Measurements from ENCODE around the gene NIFK. TPM values are rescaled to one million over a fixed set of nuclear protein-coding genes. Genes with fewer than 3 reads are reported as not detected.

Gene NIFK
- total and polyA plus RNA-seq, 2 of the 4 experiments (the other 2 are of a cell fraction) = 19.5 to 24.3 TPM

- ATAC-seq (ENCODE audit: low read depth) = no peak
- H4K8ac ChIP-seq (ENCODE audit: low read depth in 2 of 2, low read length in 2 of 2) = no peak overlapping the region
- no peaks in the 10 kb centered on the region; the same call in 1 of the 2 replicates for H3K9me1 ChIP-seq (ENCODE audit: insufficient read depth, low read length)
- no peak overlapping the region for H2BK120ac ChIP-seq (ENCODE audit: low read depth, low read length)
- no peak overlapping the region for H3K4ac ChIP-seq (ENCODE audit: low read depth, low read length)
- no peak overlapping the region for H3K4me3 ChIP-seq (ENCODE audit: insufficient read depth, low read depth, low read length)
- H3K79me1 ChIP-seq (ENCODE audit: low read depth in 1 of 2, low read length in 2 of 2) = peaks cover 27 to 31% of the 10 kb centered on the region in 2 experiments
- no peak overlapping the region for H3K27ac ChIP-seq (ENCODE audit: insufficient read depth, low read length)
- WGBS, 2 experiments (ENCODE audit: extremely low coverage in 2 of 2, insufficient read length in 1 of 2) = 87% methylated on average over 4 of the region's 6 CpGs; no CpG with 5 or more reads in 1 of the 2 experiments
- no peaks in the 10 kb centered on the region for H3K27me3 ChIP-seq (ENCODE audit: control insufficient read depth, insufficient read depth, low read length)
- no peak overlapping the region for H3K4me2 ChIP-seq (ENCODE audit: low read depth, low read length)
- no peak overlapping the region for H2BK15ac ChIP-seq (ENCODE audit: low read depth, low read length)
- no peak overlapping the region for H2BK5ac ChIP-seq (ENCODE audit: low read depth, low read length, poor library complexity, severe bottlenecking)
- DNase-seq = no peak
- dilution Hi-C loops (cut with HindIII; ENCODE audit: low sequenced_read_pairs, unreplicated experiment) = no loop called here
- H2BK20ac ChIP-seq (ENCODE audit: low read depth, low read length) = no peak overlapping the region
- no peak overlapping the region for H3K23ac ChIP-seq (ENCODE audit: low read depth, low read length)
- H3K56ac ChIP-seq (ENCODE audit: extremely low read depth, insufficient read depth, low read length) = no peak overlapping the region
- H4K20me1 ChIP-seq (ENCODE audit: insufficient read depth, low read length) = peaks cover 17% of the 10 kb centered on the region
- H3K18ac ChIP-seq (ENCODE audit: low read depth, low read length) = no peak overlapping the region
- H3K4me1 ChIP-seq (ENCODE audit: control insufficient read depth, insufficient read depth, low read length) = no peaks in the 10 kb centered on the region
- no peak overlapping the region for H2AK5ac ChIP-seq (ENCODE audit: low read depth, low read length)
- H3K9ac ChIP-seq (ENCODE audit: low read depth, low read length) = no peak overlapping the region
- in situ Hi-C loops (cut with MboI; ENCODE audit: low sequenced_read_pairs) = loop anchor here (25.0 kb wide), 1 partner anchor 644 kb away; no protein-coding TSS in a partner anchor
- no peaks in the 10 kb centered on the region for H3K9me3 ChIP-seq (ENCODE audit: control insufficient read depth, insufficient read depth, low read length)
- no TSS peak for BruUV-seq (replicated peaks)
- peaks cover 27% of the 10 kb centered on the region for H3K36me3 ChIP-seq (ENCODE audit: control insufficient read depth, insufficient read depth, low read length)
- no peak overlapping the region for H3K14ac ChIP-seq (replicated peaks; ENCODE audit: low read depth, low read length)
- ChIA-PET POLR2A (ENCODE audit: unreplicated experiment) (no interaction called here), CTCF (no interaction called here)
- no peak overlapping the region for H2AFZ ChIP-seq (replicated peaks; ENCODE audit: low read length, poor library complexity)
- no peak overlapping the region for H4K91ac ChIP-seq (ENCODE audit: insufficient read depth, low read depth, low read length)
- H2AK9ac ChIP-seq (replicated peaks; ENCODE audit: low read depth, low read length, poor library complexity) = peak overlapping the region; percentile 28
- no peak overlapping the region for H4K5ac ChIP-seq (ENCODE audit: low read depth, low read length)
- no peak for TF ChIP-seq BHLHE40 (IDR thresholded peaks at IDR 0.05; ENCODE audit: low read depth, low read length)
- no peak for TF ChIP-seq MXI1 (IDR thresholded peaks at IDR 0.05; ENCODE audit: borderline replicate concordance, low read depth, low read length)
- TF ChIP-seq, protein P1, sequence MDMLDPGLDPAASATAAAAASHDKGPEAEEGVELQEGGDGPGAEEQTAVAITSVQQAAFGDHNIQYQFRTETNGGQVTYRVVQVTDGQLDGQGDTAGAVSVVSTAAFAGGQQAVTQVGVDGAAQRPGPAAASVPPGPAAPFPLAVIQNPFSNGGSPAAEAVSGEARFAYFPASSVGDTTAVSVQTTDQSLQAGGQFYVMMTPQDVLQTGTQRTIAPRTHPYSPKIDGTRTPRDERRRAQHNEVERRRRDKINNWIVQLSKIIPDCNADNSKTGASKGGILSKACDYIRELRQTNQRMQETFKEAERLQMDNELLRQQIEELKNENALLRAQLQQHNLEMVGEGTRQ (IDR thresholded peaks at IDR 0.05; ENCODE audit: low read depth, low read length) = no peak
- TF ChIP-seq, protein P2, sequence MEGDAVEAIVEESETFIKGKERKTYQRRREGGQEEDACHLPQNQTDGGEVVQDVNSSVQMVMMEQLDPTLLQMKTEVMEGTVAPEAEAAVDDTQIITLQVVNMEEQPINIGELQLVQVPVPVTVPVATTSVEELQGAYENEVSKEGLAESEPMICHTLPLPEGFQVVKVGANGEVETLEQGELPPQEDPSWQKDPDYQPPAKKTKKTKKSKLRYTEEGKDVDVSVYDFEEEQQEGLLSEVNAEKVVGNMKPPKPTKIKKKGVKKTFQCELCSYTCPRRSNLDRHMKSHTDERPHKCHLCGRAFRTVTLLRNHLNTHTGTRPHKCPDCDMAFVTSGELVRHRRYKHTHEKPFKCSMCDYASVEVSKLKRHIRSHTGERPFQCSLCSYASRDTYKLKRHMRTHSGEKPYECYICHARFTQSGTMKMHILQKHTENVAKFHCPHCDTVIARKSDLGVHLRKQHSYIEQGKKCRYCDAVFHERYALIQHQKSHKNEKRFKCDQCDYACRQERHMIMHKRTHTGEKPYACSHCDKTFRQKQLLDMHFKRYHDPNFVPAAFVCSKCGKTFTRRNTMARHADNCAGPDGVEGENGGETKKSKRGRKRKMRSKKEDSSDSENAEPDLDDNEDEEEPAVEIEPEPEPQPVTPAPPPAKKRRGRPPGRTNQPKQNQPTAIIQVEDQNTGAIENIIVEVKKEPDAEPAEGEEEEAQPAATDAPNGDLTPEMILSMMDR (conservative IDR thresholded peaks at IDR 0.05; ENCODE audit: low read depth, low read length) = no peak
- no peak for TF ChIP-seq RAD21 (IDR thresholded peaks at IDR 0.05; ENCODE audit: low read length)
- no peak for TF ChIP-seq SMC3 (IDR thresholded peaks at IDR 0.05; ENCODE audit: low read depth, low read length)
- no peak for TF ChIP-seq NFE2L2 (IDR thresholded peaks at IDR 0.05; ENCODE audit: low read depth, low read length)
- TF ChIP-seq FOS (IDR thresholded peaks at IDR 0.05; ENCODE audit: low read depth, low read length) = no peak
- intact Hi-C loops (cut with micrococcal nuclease) = no loop called here
These were observed 5.3 kb downstream of the NIFK start for GRCh38 chr2:121731366-121731765.
